HG03571 (cell line): ENCODE measurements around the gene OR7D2.
A peak's percentile ranks its signal among the peaks of the same experiment; 100 is the strongest.

ENCODE experiments used
- ATAC-seq: cut with Tn5 transposase; IDR thresholded peaks from one replicate; pipeline ENCODE4 v1.9.1; 2021; ENCODE audit not compliant: unreplicated experiment

OR7D2 gene

GRCh38 chr19:9178901-9179300 is at the start of gene OR7D2:
TSS of gene OR7D2 (plus strand) at chr19:9178979. CDS start at chr19:9185782, 6,803 bp downstream.
- no peak for ATAC-seq

GRCh38 chr19:9130965-9131364 is 47.8 kb upstream of the OR7D2 start:
- no peak for ATAC-seq

- ATAC-seq: no peak
Measured at GRCh38 chr19:9132422-9132821, 46.4 kb upstream of the OR7D2 start.

- peak; percentile 23 for ATAC-seq
Measured at GRCh38 chr19:9139609-9140158, 39.1 kb upstream of the OR7D2 start.

- peak; percentile 96 for ATAC-seq
Measured at GRCh38 chr19:9140159-9140874, 38.5 kb upstream of the OR7D2 start, which contains the start of gene ZNF317. TSS of gene ZNF317 (plus strand) at chr19:9140397. CDS start at chr19:9156017, 15,620 bp downstream.

- no peak for ATAC-seq
Measured at GRCh38 chr19:9144920-9145319, 33.9 kb upstream of the OR7D2 start.

- ATAC-seq: no peak
Measured at GRCh38 chr19:9146882-9147281, 31.9 kb upstream of the OR7D2 start.

GRCh38 chr19:9148697-9149096 is 30.1 kb upstream of the OR7D2 start:
- ATAC-seq: no peak

- ATAC-seq: no peak
Measured at GRCh38 chr19:9149997-9150396, 28.8 kb upstream of the OR7D2 start.

- ATAC-seq: no peak
Measured at GRCh38 chr19:9150650-9151049, 28.1 kb upstream of the OR7D2 start.

- ATAC-seq: no peak
Measured at GRCh38 chr19:9151367-9151766, 27.4 kb upstream of the OR7D2 start.

GRCh38 chr19:9155591-9155990 is 23.2 kb upstream of the OR7D2 start:
- ATAC-seq: no peak

- ATAC-seq: no peak
Measured at GRCh38 chr19:9156304-9156703, 22.5 kb upstream of the OR7D2 start.

GRCh38 chr19:9159891-9160290 is 18.9 kb upstream of the OR7D2 start:
- ATAC-seq: no peak

- ATAC-seq: no peak
Measured at GRCh38 chr19:9161427-9161826, 17.4 kb upstream of the OR7D2 start.

- no peak for ATAC-seq
Measured at GRCh38 chr19:9165261-9165660, 13.5 kb upstream of the OR7D2 start.

GRCh38 chr19:9166846-9167245 is 11.9 kb upstream of the OR7D2 start:
- no peak for ATAC-seq

GRCh38 chr19:9171393-9171991 is 7.3 kb upstream of the OR7D2 start:
- ATAC-seq: no peak

GRCh38 chr19:9175326-9175725 is 3.5 kb upstream of the OR7D2 start:
- ATAC-seq: no peak

- no peak for ATAC-seq
Measured at GRCh38 chr19:9183000-9183399, 4.2 kb downstream of the OR7D2 start.

GRCh38 chr19:9187191-9187590 is 8.4 kb downstream of the OR7D2 start:
- no peak for ATAC-seq

GRCh38 chr19:9189535-9189934 is 10.8 kb downstream of the OR7D2 start:
- no peak for ATAC-seq
